Left renal pelvis (tissue), 4 donors: ENCODE data around the gene FSTL3. TPM values are rescaled to one million over a fixed set of nuclear protein-coding genes. Genes with fewer than 3 reads are reported as not detected.

ENCODE experiments used
- DNase-seq, 4 donors: peaks; one replicate each; pipeline ENCODE4 v3.0.0-alpha.2; 2013; ENCODE audit warnings: low read depth in 4 of 4, low spot score in 3 of 4
- polyA plus RNA-seq, 4 donors: library from polyadenylated mRNA; unstranded; fragments of 120-200 nt; gene quantifications; one replicate each; pipeline ENCODE4 v1.2.1, GENCODE V29; 2013; ENCODE audit not compliant: insufficient read length in 4 of 4

The FSTL3 gene
- polyA plus RNA-seq, 4 donors, result 14.3 to 18.8 (median 17.7) TPM

DNA sequence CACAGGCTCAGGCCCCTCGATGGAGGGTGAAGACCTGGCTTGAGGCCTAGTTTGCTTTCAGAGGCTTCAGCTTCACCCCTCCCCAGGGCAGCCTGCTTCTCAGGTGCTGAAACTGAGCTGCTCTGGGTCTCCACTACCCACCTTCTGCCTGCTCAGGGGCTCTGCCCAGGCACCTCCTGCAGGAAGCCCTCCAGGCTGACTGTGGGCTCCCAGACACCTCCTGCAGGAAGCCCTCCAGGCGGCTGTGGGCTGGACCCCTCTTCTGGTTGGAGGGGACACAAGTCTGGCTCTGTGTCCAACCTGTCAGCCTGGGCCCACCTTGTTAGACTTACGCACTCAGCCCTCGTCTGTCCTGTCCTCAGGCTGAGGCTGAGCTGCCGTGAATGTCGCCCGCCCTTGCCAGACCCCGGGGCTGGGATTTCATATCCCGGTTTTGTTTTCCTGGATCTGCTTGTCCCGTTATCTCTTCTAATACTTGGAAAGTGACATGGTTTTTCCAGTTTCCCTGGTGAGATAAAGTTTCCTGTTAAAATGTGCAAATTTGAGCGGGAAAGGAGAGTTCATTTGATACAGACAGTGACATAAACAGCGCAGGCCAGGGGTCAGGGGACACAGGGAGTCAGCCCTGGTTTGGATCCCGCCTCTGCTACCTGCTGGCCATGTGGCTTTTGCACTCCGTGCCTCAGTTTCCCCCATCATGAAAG, 53.9 kb downstream of the FSTL3 start:
- no peak for DNase-seq

DNA sequence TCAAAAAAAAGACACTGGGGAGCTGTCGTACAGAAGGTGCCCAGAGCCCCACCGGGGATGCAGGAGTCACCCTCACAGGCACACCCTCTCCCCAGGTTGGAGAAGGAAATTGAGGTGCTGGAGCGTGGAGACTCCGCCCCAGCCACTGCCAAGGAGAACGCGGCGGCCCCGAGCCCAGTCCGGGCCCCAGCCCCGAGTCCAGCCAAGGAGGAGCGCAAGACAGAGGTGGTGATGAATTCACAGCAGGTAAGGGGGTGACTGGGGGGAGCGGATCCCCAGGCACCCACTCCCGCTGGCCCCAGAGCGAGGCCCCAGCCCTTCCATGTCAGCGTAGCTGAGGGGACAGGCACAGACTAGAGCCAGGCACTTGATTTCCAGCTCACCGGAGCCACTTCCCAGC, 54.8 kb downstream of the FSTL3 start:
- no peak for DNase-seq

DNA sequence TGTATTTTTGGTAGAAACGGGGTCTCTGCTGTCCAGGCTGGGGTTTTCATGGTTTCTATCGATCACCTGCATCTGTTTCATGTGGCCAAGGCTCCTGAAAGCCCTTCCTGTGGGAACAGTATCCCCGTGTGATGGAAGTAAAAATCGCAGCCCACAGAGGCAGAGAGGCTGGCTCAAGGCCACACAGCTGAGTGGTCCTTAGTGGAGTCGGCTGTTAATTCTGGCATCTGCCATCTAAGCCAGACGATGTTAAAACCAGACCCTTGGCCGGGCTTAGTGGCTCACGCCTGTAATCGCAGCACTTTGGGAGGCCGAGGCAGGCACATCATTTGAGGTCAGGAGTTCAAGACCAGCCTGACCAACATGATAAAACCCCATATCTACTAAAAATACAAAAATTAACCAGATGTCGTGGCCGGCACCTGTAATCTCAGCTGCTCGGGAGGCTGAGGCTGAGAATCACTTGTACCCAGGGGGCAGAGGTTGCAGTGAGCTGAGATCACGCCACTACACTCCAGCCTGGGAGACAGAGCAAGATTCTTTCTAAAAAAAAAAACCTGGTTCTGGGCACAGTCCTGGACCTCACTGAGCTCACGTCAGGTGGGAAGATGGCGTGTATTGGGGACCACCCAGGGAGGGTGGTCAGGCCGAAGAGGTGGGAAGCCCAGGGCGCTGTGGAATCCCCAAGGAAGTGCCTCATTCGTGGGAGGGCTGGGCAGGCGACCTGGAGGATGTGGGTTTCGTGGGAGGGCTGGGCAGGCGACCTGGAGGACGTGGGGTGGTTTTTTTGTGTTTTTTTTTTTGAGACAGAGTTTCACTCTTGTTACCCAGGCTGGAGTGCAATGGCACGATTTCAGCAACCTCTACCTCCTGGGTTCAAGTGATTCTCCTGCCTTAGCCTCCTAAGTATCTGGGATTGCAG, 56.2 kb downstream of the FSTL3 start:
- no peak for DNase-seq

Other genes starting within 250 kb of the FSTL3 start
- 10 to 100 TPM; 24.6 to 39.6 (median 29.3) TPM for gene SHC2, start 215.4 kb upstream of the FSTL3 start, polyA plus RNA-seq
- 1 to 10 TPM; 2.8 to 5.8 (median 4.5) TPM for gene MADCAM1, start 179.9 kb upstream of the FSTL3 start, polyA plus RNA-seq
- 10 to 100 TPM in 2 of 4 donors, 1 to 10 TPM in 2; 5.3 to 16.9 (median 9.5) TPM for gene TPGS1, start 168.9 kb upstream of the FSTL3 start, polyA plus RNA-seq
- gene CDC34, start 144.6 kb upstream of the FSTL3 start, polyA plus RNA-seq, result 10 to 100 TPM; 50.0 to 71.2 (median 60.9) TPM
- under 1 TPM in 3 of 4 donors, not detected in 1; 0.23 to 0.94 (median 0.37) TPM for gene GZMM, start 132.3 kb upstream of the FSTL3 start, polyA plus RNA-seq
- gene BSG, start 103.8 kb upstream of the FSTL3 start, polyA plus RNA-seq, result 100 to 1,000 TPM; 264 to 534 (median 410) TPM
- gene HCN2, start 86.5 kb upstream of the FSTL3 start, polyA plus RNA-seq, result under 1 TPM; 0.19 to 0.74 (median 0.38) TPM
- gene POLRMT, start 42.9 kb upstream of the FSTL3 start, polyA plus RNA-seq, result 10 to 100 TPM; 37.1 to 65.9 (median 53.1) TPM
- gene FGF22, start 36.5 kb upstream of the FSTL3 start, polyA plus RNA-seq, result under 1 TPM; 0.11 to 0.55 (median 0.34) TPM
- 10 to 100 TPM; 19.4 to 37.5 (median 20.5) TPM for gene RNF126, start 13.2 kb upstream of the FSTL3 start, polyA plus RNA-seq
- under 1 TPM in 3 of 4 donors, not detected in 1; 0.22 to 0.46 (median 0.23) TPM for gene PRSS57, start 19.1 kb downstream of the FSTL3 start, polyA plus RNA-seq
- gene PALM, start 32.5 kb downstream of the FSTL3 start, polyA plus RNA-seq, result 100 to 1,000 TPM in 1 of 4 donors, 10 to 100 TPM in 3; 63.6 to 111 (median 78.1) TPM
- gene MISP, start 74.7 kb downstream of the FSTL3 start, polyA plus RNA-seq, result 10 to 100 TPM in 1 of 4 donors, 1 to 10 TPM in 2, under 1 TPM in 1; 0.44 to 10.6 (median 6.8) TPM
- gene PTBP1, start 121.1 kb downstream of the FSTL3 start, polyA plus RNA-seq, result 100 to 1,000 TPM; 292 to 417 (median 389) TPM
- gene PLPPR3, start 145.6 kb downstream of the FSTL3 start, polyA plus RNA-seq, result 10 to 100 TPM; 10.3 to 18.9 (median 11.4) TPM
- 1 to 10 TPM in 2 of 4 donors, under 1 TPM in 2; 0.86 to 3.6 (median 1.1) TPM for gene AZU1, start 151.4 kb downstream of the FSTL3 start, polyA plus RNA-seq
- 1 to 10 TPM in 2 of 4 donors, under 1 TPM in 2; 0.59 to 2.0 (median 1.0) TPM for gene PRTN3, start 164.6 kb downstream of the FSTL3 start, polyA plus RNA-seq
- gene ELANE, start 175.9 kb downstream of the FSTL3 start, polyA plus RNA-seq, result 1 to 10 TPM in 1 of 4 donors, under 1 TPM in 1, not detected in 2; 0.48 to 1.1 TPM
- gene CFD, start 183.3 kb downstream of the FSTL3 start, polyA plus RNA-seq, result 10 to 100 TPM in 1 of 4 donors, 1 to 10 TPM in 3; 2.3 to 12.9 (median 3.6) TPM
- gene MED16, start 216.8 kb downstream of the FSTL3 start, polyA plus RNA-seq, result 10 to 100 TPM; 46.5 to 86.8 (median 53.7) TPM
- gene RNU6-9, start 217.1 kb downstream of the FSTL3 start, polyA plus RNA-seq, result not detected
- gene R3HDM4, start 236.8 kb downstream of the FSTL3 start, polyA plus RNA-seq, result 10 to 100 TPM; 39.3 to 61.2 (median 47.8) TPM
- under 1 TPM; 0.20 to 0.98 (median 0.40) TPM for gene KISS1R, start 240.9 kb downstream of the FSTL3 start, polyA plus RNA-seq
- 10 to 100 TPM; 13.2 to 35.9 (median 19.1) TPM for gene ARID3A, start 249.6 kb downstream of the FSTL3 start, polyA plus RNA-seq